Measurements from ENCODE around the gene KCNJ11. TPM values are rescaled to one million over a fixed set of nuclear protein-coding genes. Genes with fewer than 3 reads are reported as not detected.

Gene KCNJ11
- total and polyA plus RNA-seq, 4 donors, result 2.1 to 11.8 (median 7.0) TPM

GRCh38 chr11:17411418-17411817 is 23.0 kb upstream of the KCNJ11 start:
- 79% methylated on average over 5 of the region's 6 CpGs for WGBS (ENCODE audit: insufficient coverage)
- Histone ChIP-seq H3K36me3 (ENCODE audit: control insufficient read depth, insufficient read depth, low read length) (peaks cover 11% of the 10 kb centered on the region), H3K9me3 (ENCODE audit: control insufficient read depth, insufficient read depth, low read length) (no peaks in the 10 kb centered on the region), H3K27me3 (ENCODE audit: control insufficient read depth, insufficient read depth, low read length) (no peaks in the 10 kb centered on the region), H3K4me3 (ENCODE audit: low read depth, low read length) (no peak overlapping the region), H3K27ac (ENCODE audit: low read depth, low read length) (no peak overlapping the region), H3K4me1 (ENCODE audit: control insufficient read depth, insufficient read depth, low read length) (no peaks in the 10 kb centered on the region)
- peak in 1 of 6 donors; percentile 33 for DNase-seq (ENCODE audit: low read depth in 4 of 6, low spot score in 6 of 6)

- WGBS (ENCODE audit: insufficient coverage), result 71% methylated on average over 7 of the region's 11 CpGs
- no peak overlapping the region for H3K27ac ChIP-seq (ENCODE audit: low read depth, low read length)
Measured at GRCh38 chr11:17410606-17411379, 22.3 kb upstream of the KCNJ11 start.

GRCh38 chr11:17408641-17409040 is 20.2 kb upstream of the KCNJ11 start:
- peaks cover 8% of the 10 kb centered on the region for H3K4me1 ChIP-seq (ENCODE audit: control insufficient read depth, insufficient read depth, low read length)
- H3K27ac ChIP-seq (ENCODE audit: low read depth, low read length), result no peak overlapping the region
- no peaks in the 10 kb centered on the region for H3K9me3 ChIP-seq (ENCODE audit: control insufficient read depth, insufficient read depth, low read length)
- H3K4me3 ChIP-seq (ENCODE audit: low read depth, low read length), result no peak overlapping the region
- peaks cover 7% of the 10 kb centered on the region for H3K36me3 ChIP-seq (ENCODE audit: control insufficient read depth, insufficient read depth, low read length)
- 90% methylated on average over 5 of the region's 7 CpGs for WGBS (ENCODE audit: insufficient coverage)
- DNase-seq (ENCODE audit: low read depth in 4 of 6, low spot score in 6 of 6), result no peak
- no peaks in the 10 kb centered on the region for H3K27me3 ChIP-seq (ENCODE audit: control insufficient read depth, insufficient read depth, low read length)

More at GRCh38 chr11:17410606-17411379, 22.3 kb upstream of the KCNJ11 start:
- H3K36me3 ChIP-seq (ENCODE audit: control insufficient read depth, insufficient read depth, low read length), result peaks cover 11% of the 10 kb centered on the region
- no peaks in the 10 kb centered on the region for H3K9me3 ChIP-seq (ENCODE audit: control insufficient read depth, insufficient read depth, low read length)
- H3K27me3 ChIP-seq (ENCODE audit: control insufficient read depth, insufficient read depth, low read length), result no peaks in the 10 kb centered on the region
- peaks cover under 1% of the 10 kb centered on the region for H3K4me1 ChIP-seq (ENCODE audit: control insufficient read depth, insufficient read depth, low read length)
- no peak overlapping the region for H3K4me3 ChIP-seq (ENCODE audit: low read depth, low read length)
- DNase-seq (ENCODE audit: low read depth in 4 of 6, low spot score in 6 of 6), result no peak

GRCh38 chr11:17408026-17408425 is 19.6 kb upstream of the KCNJ11 start:
- peaks cover 8% of the 10 kb centered on the region for H3K4me1 ChIP-seq (ENCODE audit: control insufficient read depth, insufficient read depth, low read length)
- no peaks in the 10 kb centered on the region for H3K27me3 ChIP-seq (ENCODE audit: control insufficient read depth, insufficient read depth, low read length)
- H3K9me3 ChIP-seq (ENCODE audit: control insufficient read depth, insufficient read depth, low read length), result no peaks in the 10 kb centered on the region
- DNase-seq (ENCODE audit: low read depth in 4 of 6, low spot score in 6 of 6), result no peak
- H3K36me3 ChIP-seq (ENCODE audit: control insufficient read depth, insufficient read depth, low read length), result peaks cover 7% of the 10 kb centered on the region
- H3K27ac ChIP-seq (ENCODE audit: low read depth, low read length), result no peak overlapping the region
- WGBS (ENCODE audit: insufficient coverage), result 100% methylated on average over 1 of the region's 2 CpGs
- H3K4me3 ChIP-seq (ENCODE audit: low read depth, low read length), result no peak overlapping the region

- Histone ChIP-seq H3K27ac (ENCODE audit: low read depth, low read length) (no peak overlapping the region), H3K9me3 (ENCODE audit: control insufficient read depth, insufficient read depth, low read length) (no peaks in the 10 kb centered on the region), H3K4me3 (ENCODE audit: low read depth, low read length) (no peak overlapping the region), H3K36me3 (ENCODE audit: control insufficient read depth, insufficient read depth, low read length) (peaks cover 7% of the 10 kb centered on the region), H3K27me3 (ENCODE audit: control insufficient read depth, insufficient read depth, low read length) (no peaks in the 10 kb centered on the region), H3K4me1 (ENCODE audit: control insufficient read depth, insufficient read depth, low read length) (peaks cover 8% of the 10 kb centered on the region)
- no peak for DNase-seq (ENCODE audit: low read depth in 4 of 6, low spot score in 6 of 6)
- no CpG with 5 or more reads among the region's 2 CpGs for WGBS (ENCODE audit: insufficient coverage)
Measured at GRCh38 chr11:17407575-17407974, 19.1 kb upstream of the KCNJ11 start.

GRCh38 chr11:17406818-17407149 is 18.3 kb upstream of the KCNJ11 start:
- H3K27me3 ChIP-seq (ENCODE audit: control insufficient read depth, insufficient read depth, low read length), result no peaks in the 10 kb centered on the region
- H3K36me3 ChIP-seq (ENCODE audit: control insufficient read depth, insufficient read depth, low read length), result peaks cover 7% of the 10 kb centered on the region
- H3K4me3 ChIP-seq (ENCODE audit: low read depth, low read length), result no peak overlapping the region
- no peaks in the 10 kb centered on the region for H3K9me3 ChIP-seq (ENCODE audit: control insufficient read depth, insufficient read depth, low read length)
- no peak for DNase-seq (ENCODE audit: low read depth in 4 of 6, low spot score in 6 of 6)
- H3K27ac ChIP-seq (ENCODE audit: low read depth, low read length), result no peak overlapping the region
- WGBS (ENCODE audit: insufficient coverage), result 92% methylated on average over 13 of the region's 13 CpGs
- H3K4me1 ChIP-seq (ENCODE audit: control insufficient read depth, insufficient read depth, low read length), result peaks cover 8% of the 10 kb centered on the region

- Histone ChIP-seq H3K4me3 (ENCODE audit: low read depth, low read length) (no peak overlapping the region), H3K9me3 (ENCODE audit: control insufficient read depth, insufficient read depth, low read length) (no peaks in the 10 kb centered on the region), H3K27ac (ENCODE audit: low read depth, low read length) (no peak overlapping the region), H3K27me3 (ENCODE audit: control insufficient read depth, insufficient read depth, low read length) (no peaks in the 10 kb centered on the region), H3K36me3 (ENCODE audit: control insufficient read depth, insufficient read depth, low read length) (peaks cover 7% of the 10 kb centered on the region), H3K4me1 (ENCODE audit: control insufficient read depth, insufficient read depth, low read length) (peaks cover 8% of the 10 kb centered on the region)
- WGBS (ENCODE audit: insufficient coverage), result 87% methylated on average over 8 of the region's 8 CpGs
- DNase-seq (ENCODE audit: low read depth in 4 of 6, low spot score in 6 of 6), result no peak
Measured at GRCh38 chr11:17406082-17406817, 17.8 kb upstream of the KCNJ11 start.

- Histone ChIP-seq H3K4me3 (ENCODE audit: low read depth, low read length) (no peak overlapping the region), H3K36me3 (ENCODE audit: control insufficient read depth, insufficient read depth, low read length) (peaks cover 7% of the 10 kb centered on the region), H3K9me3 (ENCODE audit: control insufficient read depth, insufficient read depth, low read length) (no peaks in the 10 kb centered on the region), H3K4me1 (ENCODE audit: control insufficient read depth, insufficient read depth, low read length) (peaks cover 8% of the 10 kb centered on the region), H3K27ac (ENCODE audit: low read depth, low read length) (no peak overlapping the region), H3K27me3 (ENCODE audit: control insufficient read depth, insufficient read depth, low read length) (no peaks in the 10 kb centered on the region)
- 37% methylated on average over 14 of the region's 15 CpGs for WGBS (ENCODE audit: insufficient coverage)
- peak in 2 of 6 donors; percentile 24 to 61 for DNase-seq (ENCODE audit: low read depth in 4 of 6, low spot score in 6 of 6)
Measured at GRCh38 chr11:17405232-17406005, 17.0 kb upstream of the KCNJ11 start.

- 89% methylated on average over 10 of the region's 18 CpGs for WGBS (ENCODE audit: insufficient coverage)
- H3K27me3 ChIP-seq (ENCODE audit: control insufficient read depth, insufficient read depth, low read length), result no peaks in the 10 kb centered on the region
- no peak overlapping the region for H3K27ac ChIP-seq (ENCODE audit: low read depth, low read length)
- peaks cover 7% of the 10 kb centered on the region for H3K36me3 ChIP-seq (ENCODE audit: control insufficient read depth, insufficient read depth, low read length)
- H3K4me3 ChIP-seq (ENCODE audit: low read depth, low read length), result no peak overlapping the region
- peak in 1 of 6 donors; percentile 46 for DNase-seq (ENCODE audit: low read depth in 4 of 6, low spot score in 6 of 6)
- H3K4me1 ChIP-seq (ENCODE audit: control insufficient read depth, insufficient read depth, low read length), result peaks cover 8% of the 10 kb centered on the region
- no peaks in the 10 kb centered on the region for H3K9me3 ChIP-seq (ENCODE audit: control insufficient read depth, insufficient read depth, low read length)
Measured at GRCh38 chr11:17403980-17404759, 15.7 kb upstream of the KCNJ11 start.
